ENCODE measurements around the gene KCND3. TPM values are rescaled to one million over a fixed set of nuclear protein-coding genes. Genes with fewer than 3 reads are reported as not detected.

KCND3 gene
- total and polyA plus RNA-seq, 2 donors (not counting 3 experiments of a cell fraction or from before 2014, with no cell fraction given): 0.03 TPM; not detected in 1

GRCh38 chr1:111778066-111778465 lies 211.4 kb downstream of the KCND3 start:
- BruUV-seq (replicated peaks): no TSS peak
- H2AFZ ChIP-seq (ENCODE audit: low read depth, low read length): no peak overlapping the region
- H3K4me3 ChIP-seq (replicated peaks in 1 of 3; ENCODE audit: insufficient read depth in 1 of 3, low read depth in 1 of 3, low read length in 3 of 3): no peak overlapping the region
- H3K4me2 ChIP-seq (ENCODE audit: insufficient read depth, low read length): no peak overlapping the region
- ChIA-PET POLR2A (no interaction called here), CTCF (interaction anchor here (1.5 kb wide), 1 partner anchor 9 kb away, joined by 4 read pairs; no protein-coding TSS in a partner anchor)
- H3K36me3 ChIP-seq (ENCODE audit: control insufficient read depth in 2 of 2, extremely low read depth in 1 of 2, insufficient read depth in 2 of 2, low read length in 2 of 2): no peaks in the 10 kb centered on the region
- dilution Hi-C loops (cut with MboI; ENCODE audit: extremely low pct_ligation_motif_present, low sequenced_read_pairs): no loop called here
- H3K79me2 ChIP-seq (ENCODE audit: control insufficient read depth, insufficient read depth, low read length): no peaks in the 10 kb centered on the region
- no peaks in the 10 kb centered on the region for H4K20me1 ChIP-seq (replicated peaks; ENCODE audit: control insufficient read depth, extremely low read depth, insufficient read depth, low read length)
- FAIRE-seq: no peak
- H3K4me1 ChIP-seq (ENCODE audit: control insufficient read depth, extremely low read depth, insufficient read depth, low read length): no peaks in the 10 kb centered on the region
- no peak for TF ChIP-seq MYC (IDR thresholded peaks at IDR 0.05; ENCODE audit: low read depth, low read length)
- no peak for TF ChIP-seq FOS (IDR thresholded peaks at IDR 0.05; ENCODE audit: borderline replicate concordance, insufficient read depth, low read length)
- TF ChIP-seq POLR2A (IDR thresholded peaks at IDR 0.05; ENCODE audit: low read depth, low read length): no peak
- TF ChIP-seq EZH2 (IDR thresholded peaks at IDR 0.05; ENCODE audit: borderline replicate concordance, low read depth, low read length, severe bottlenecking): no peak
- TF ChIP-seq GATA2 (IDR thresholded peaks at IDR 0.05; ENCODE audit: insufficient read depth, insufficient read length, low read depth, low read length): no peak
- TF ChIP-seq POLR2AphosphoS5 (IDR thresholded peaks at IDR 0.05; ENCODE audit: insufficient read depth, low read depth, low read length): no peak
- TF ChIP-seq JUN (IDR thresholded peaks at IDR 0.05; ENCODE audit: borderline replicate concordance, insufficient read depth, insufficient read length, low read depth): no peak
- no peak for TF ChIP-seq MAX (IDR thresholded peaks at IDR 0.05; ENCODE audit: insufficient read depth, insufficient read length)
- TF ChIP-seq CTCF (IDR thresholded peaks at IDR 0.05; ENCODE audit: extremely low read depth in 1 of 2, insufficient read depth in 1 of 2, low read depth in 1 of 2, low read length in 2 of 2): no peak
- H3K9me3 ChIP-seq (replicated peaks; ENCODE audit: control insufficient read depth, insufficient read depth, low read length): no peaks in the 10 kb centered on the region
- no peaks in the 10 kb centered on the region for H3K9me1 ChIP-seq (replicated peaks; ENCODE audit: control insufficient read depth, extremely low read depth, insufficient read depth, low read length)
- H3K27me3 ChIP-seq (ENCODE audit: control insufficient read depth in 2 of 2, insufficient read depth in 2 of 2, low read length in 2 of 2): no peaks in the 10 kb centered on the region
- intact Hi-C loops (cut with micrococcal nuclease): no loop called here
- no peak overlapping the region for H3K9ac ChIP-seq (replicated peaks; ENCODE audit: extremely low read depth, insufficient read depth, low read length)
- no peak overlapping the region for H3K27ac ChIP-seq (ENCODE audit: insufficient read depth, low read depth, low read length)
- DNase-seq (ENCODE audit: low read depth, low spot score): no peak

Data from endothelial cell of umbilical vein (primary cell).